C4-2B (cell line): ENCODE measurements around the gene CWC25.
"Not testable (repeated sequence)": the region's sequence is repeated elsewhere in the genome, so short reads cannot be mapped to it uniquely, and the experiment has no call there.

Experiments
- H3K27ac ChIP-seq: fragments of 450-650 bp; 2 replicates; pipeline ENCODE4 v1.5.1; 2017
- CTCF ChIP-seq: fragments of 450-650 bp; conservative IDR thresholded peaks from 2 replicates; pipeline ENCODE4 v1.5.1; 2017; ENCODE audit warnings: mild to moderate bottlenecking
- ZFX ChIP-seq: fragments of 450-650 bp; IDR thresholded peaks from 2 replicates; pipeline ENCODE4 v1.6.1; 2017

Gene CWC25

GRCh38 chr17:38857271-38857670, 32.1 kb upstream of the CWC25 start:
- TF ChIP-seq CTCF = no peak
- no peak for TF ChIP-seq ZFX
- no peak overlapping the region for H3K27ac ChIP-seq

- not testable (repeated sequence) for H3K27ac ChIP-seq
Observed at GRCh38 chr17:38855101-38855714, 30.1 kb upstream of the CWC25 start.

- TF ChIP-seq CTCF (no peak), ZFX (peak; percentile 66; the same call in 1 of the 2 replicates)
- peak within 1 kb of the TSS; percentile 94 for H3K27ac ChIP-seq
Observed at GRCh38 chr17:38853292-38854219, 28.4 kb upstream of the CWC25 start, which contains the start of gene RPL23. RPL23 (minus strand) TSS chr17:38853721; CDS start chr17:38853710, 11 bp downstream.

GRCh38 chr17:38852771-38853291, 27.7 kb upstream of the CWC25 start:
- TF ChIP-seq CTCF (no peak), ZFX (no peak)
- H3K27ac ChIP-seq = peak overlapping the region; percentile 94

- no peak for TF ChIP-seq CTCF
- TF ChIP-seq ZFX = no peak
- peak overlapping the region; percentile 94; the same call in 1 of the 2 replicates for H3K27ac ChIP-seq
Observed at GRCh38 chr17:38851434-38851833, 26.3 kb upstream of the CWC25 start.

GRCh38 chr17:38850374-38850773, 25.3 kb upstream of the CWC25 start:
- no peak overlapping the region for H3K27ac ChIP-seq
- TF ChIP-seq CTCF = no peak
- TF ChIP-seq ZFX = no peak

GRCh38 chr17:38848939-38849605, 24.0 kb upstream of the CWC25 start:
- H3K27ac ChIP-seq = no peak overlapping the region

More at GRCh38 chr17:38848939-38849605, 24.0 kb upstream of the CWC25 start:
- TF ChIP-seq ZFX (no peak), CTCF (no peak)
